Measurements from ENCODE around the gene GCM1. TPM values are rescaled to one million over a fixed set of nuclear protein-coding genes. Genes with fewer than 3 reads are reported as not detected.
A peak's percentile ranks its signal among the peaks of the same experiment; 100 is the strongest.

The GCM1 gene
- total RNA-seq, 6 experiments from 2014 or later = not detected

DNA sequence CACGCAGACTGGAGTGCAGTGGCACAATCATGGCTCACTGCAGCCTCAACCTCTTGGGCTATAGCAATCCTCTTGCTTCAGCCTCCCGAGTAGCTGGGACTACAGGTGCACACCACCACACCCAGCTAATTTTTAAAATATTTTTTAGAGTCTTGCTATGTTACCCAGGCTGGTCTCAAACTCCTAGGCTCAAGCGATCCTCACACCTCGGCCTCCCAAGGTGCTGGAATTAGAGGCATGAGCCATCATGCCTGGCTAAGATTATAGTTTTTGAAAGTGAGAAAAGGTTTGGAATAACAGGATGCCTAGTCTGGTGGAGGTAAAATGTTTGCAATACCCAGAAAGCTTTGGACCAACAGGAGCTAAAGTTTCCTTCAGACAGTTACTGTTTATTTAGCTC lies 23.4 kb downstream of the GCM1 start:
- DNase-seq = no peak
- Mint-ChIP-seq H3K36me3 (ENCODE audit: low read depth) (no peaks in the 10 kb centered on the region), H3K27ac (no peak overlapping the region), H3K4me3 (no peak overlapping the region), H3K27me3 (ENCODE audit: insufficient read depth) (peaks cover 14% of the 10 kb centered on the region), H3K9me3 (no peaks in the 10 kb centered on the region), H3K4me1 (ENCODE audit: low read depth) (peaks cover 7% of the 10 kb centered on the region)
- TF ChIP-seq, protein P1, sequence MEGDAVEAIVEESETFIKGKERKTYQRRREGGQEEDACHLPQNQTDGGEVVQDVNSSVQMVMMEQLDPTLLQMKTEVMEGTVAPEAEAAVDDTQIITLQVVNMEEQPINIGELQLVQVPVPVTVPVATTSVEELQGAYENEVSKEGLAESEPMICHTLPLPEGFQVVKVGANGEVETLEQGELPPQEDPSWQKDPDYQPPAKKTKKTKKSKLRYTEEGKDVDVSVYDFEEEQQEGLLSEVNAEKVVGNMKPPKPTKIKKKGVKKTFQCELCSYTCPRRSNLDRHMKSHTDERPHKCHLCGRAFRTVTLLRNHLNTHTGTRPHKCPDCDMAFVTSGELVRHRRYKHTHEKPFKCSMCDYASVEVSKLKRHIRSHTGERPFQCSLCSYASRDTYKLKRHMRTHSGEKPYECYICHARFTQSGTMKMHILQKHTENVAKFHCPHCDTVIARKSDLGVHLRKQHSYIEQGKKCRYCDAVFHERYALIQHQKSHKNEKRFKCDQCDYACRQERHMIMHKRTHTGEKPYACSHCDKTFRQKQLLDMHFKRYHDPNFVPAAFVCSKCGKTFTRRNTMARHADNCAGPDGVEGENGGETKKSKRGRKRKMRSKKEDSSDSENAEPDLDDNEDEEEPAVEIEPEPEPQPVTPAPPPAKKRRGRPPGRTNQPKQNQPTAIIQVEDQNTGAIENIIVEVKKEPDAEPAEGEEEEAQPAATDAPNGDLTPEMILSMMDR (IDR thresholded peaks at IDR 0.05) = no peak

DNA sequence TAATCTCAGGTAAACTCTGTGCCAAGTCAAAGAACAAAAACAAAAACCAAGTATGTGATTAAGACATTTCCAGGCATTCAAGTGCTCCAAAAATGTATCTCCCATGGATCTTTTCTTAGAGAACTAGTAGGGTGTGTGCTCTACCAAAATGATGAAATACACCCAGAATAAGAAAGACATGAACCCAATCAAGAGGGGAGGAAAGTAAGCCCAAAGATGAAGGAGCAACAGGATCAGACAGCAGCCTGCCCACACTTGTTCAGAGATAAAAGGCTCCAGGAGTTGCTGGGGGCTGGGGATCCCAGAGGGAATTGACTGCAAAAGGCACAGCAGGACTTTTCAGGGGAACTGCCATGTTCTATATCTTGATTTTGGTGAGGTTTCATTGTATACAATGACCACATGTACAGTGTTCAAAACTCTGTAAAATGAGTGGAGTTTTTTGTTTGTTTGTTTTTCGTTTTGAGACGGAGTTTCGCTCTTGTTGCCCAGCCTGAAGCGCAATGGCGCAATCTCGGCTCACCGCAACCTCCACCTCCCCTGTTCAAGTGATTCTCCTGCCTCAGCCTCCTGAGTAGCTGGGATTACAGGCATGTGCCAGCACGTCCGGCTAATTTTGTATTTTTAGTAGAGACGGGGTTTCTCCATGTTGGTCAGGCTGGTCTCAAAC lies 24.4 kb downstream of the GCM1 start:
- Mint-ChIP-seq H3K4me1 (ENCODE audit: low read depth) (peaks cover 17% of the 10 kb centered on the region), H3K36me3 (ENCODE audit: low read depth) (no peaks in the 10 kb centered on the region), H3K27me3 (ENCODE audit: insufficient read depth) (peaks cover 14% of the 10 kb centered on the region), H3K4me3 (no peak overlapping the region), H3K27ac (no peak overlapping the region), H3K9me3 (no peaks in the 10 kb centered on the region)
- DNase-seq = no peak
- TF ChIP-seq, protein P1 (IDR thresholded peaks at IDR 0.05) = no peak

DNA sequence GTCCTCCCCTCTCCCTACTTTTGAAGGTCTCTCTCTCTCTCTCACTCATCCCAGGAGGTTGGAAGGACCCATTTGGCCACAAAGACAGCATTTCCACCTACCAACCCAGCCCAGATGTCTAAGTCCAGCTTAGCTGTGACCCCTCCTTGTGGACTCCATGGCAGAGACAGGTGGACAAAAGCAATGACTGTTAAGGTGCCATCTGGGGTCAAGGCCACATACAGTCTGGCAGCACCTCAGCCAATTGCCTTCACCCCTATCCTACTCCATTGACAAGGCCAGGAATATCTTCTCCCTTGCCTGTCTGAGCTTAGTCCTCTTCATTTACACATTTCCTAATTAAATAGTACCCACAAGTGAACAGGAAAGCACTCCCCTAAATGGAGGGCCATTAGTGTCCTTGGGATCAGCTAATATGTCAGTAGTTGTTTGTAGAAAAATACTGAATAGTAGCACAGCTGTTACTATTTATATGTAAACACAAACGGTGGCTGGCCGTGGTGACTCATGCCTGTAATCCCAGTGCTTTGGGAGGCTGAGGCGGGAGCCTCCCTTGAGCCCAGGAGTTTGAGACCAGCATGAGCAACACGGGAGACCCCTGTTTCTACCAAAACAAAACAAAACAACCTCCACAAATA lies 28.8 kb downstream of the GCM1 start:
- DNase-seq = peak; percentile 68
- Mint-ChIP-seq H3K27me3 (ENCODE audit: insufficient read depth) (peaks cover 9% of the 10 kb centered on the region), H3K36me3 (ENCODE audit: low read depth) (no peaks in the 10 kb centered on the region; the same call in 1 of the 2 replicates), H3K4me3 (no peak overlapping the region), H3K27ac (peak overlapping the region; percentile 70), H3K4me1 (ENCODE audit: low read depth) (peaks cover 22% of the 10 kb centered on the region), H3K9me3 (peaks cover 4% of the 10 kb centered on the region; the same call in 1 of the 2 replicates)
- TF ChIP-seq, protein P1 (IDR thresholded peaks at IDR 0.05) = no peak

DNA sequence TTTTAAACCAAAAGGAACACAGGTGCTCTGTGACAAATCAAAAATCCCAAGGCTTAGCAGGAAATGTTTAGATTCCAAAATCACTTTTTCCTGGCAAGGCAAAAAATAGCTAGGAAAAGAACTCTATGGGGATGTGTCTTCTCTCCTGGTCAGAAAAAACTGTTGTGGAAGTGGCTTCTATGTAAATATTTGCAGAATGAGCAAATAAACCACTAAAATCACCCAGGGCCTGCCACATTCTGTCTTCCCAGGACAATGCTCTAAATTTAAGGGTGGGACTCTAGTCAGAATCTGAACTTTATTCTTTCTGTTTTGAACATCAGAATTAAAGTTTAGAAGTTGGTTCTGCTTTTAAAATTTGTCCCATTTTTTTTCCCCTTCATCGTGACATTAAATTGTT lies 29.3 kb downstream of the GCM1 start:
- peak; percentile 43 for DNase-seq
- no peak overlapping the region for H3K4me3 Mint-ChIP-seq
- H3K36me3 Mint-ChIP-seq (ENCODE audit: low read depth) = no peaks in the 10 kb centered on the region; the same call in 1 of the 2 replicates
- peaks cover 4% of the 10 kb centered on the region; the same call in 1 of the 2 replicates for H3K9me3 Mint-ChIP-seq
- peaks cover 5% of the 10 kb centered on the region for H3K27me3 Mint-ChIP-seq (ENCODE audit: insufficient read depth)
- H3K27ac Mint-ChIP-seq = peak overlapping the region; percentile 70
- H3K4me1 Mint-ChIP-seq (ENCODE audit: low read depth) = peaks cover 22% of the 10 kb centered on the region
- TF ChIP-seq, protein P1 (IDR thresholded peaks at IDR 0.05) = no peak

DNA sequence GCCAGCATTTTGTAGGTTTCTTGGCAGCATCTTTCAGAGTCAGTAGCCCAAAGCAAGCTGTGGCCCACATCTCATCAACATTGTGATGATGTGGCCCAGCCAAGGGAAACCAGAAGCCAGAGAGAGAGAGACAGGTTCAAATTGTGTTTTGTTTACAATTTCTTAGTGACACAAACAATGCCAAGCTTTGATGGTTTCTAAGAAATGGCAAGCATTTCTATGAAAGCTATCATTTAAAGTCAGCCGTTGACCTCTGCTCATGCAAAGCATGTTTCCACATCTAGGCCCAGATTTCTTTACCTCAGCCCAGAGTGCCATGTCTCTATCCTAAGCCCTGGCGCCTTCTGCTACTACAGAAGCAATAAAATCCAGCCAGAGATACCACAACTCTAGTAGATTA lies 32.9 kb downstream of the GCM1 start:
- Mint-ChIP-seq H3K27ac (no peak overlapping the region), H3K36me3 (ENCODE audit: low read depth) (no peaks in the 10 kb centered on the region; the same call in 1 of the 2 replicates), H3K4me3 (no peak overlapping the region), H3K27me3 (ENCODE audit: insufficient read depth) (peaks cover 12% of the 10 kb centered on the region), H3K4me1 (ENCODE audit: low read depth) (peaks cover 21% of the 10 kb centered on the region), H3K9me3 (peaks cover 4% of the 10 kb centered on the region; the same call in 1 of the 2 replicates)
- no peak for DNase-seq
- TF ChIP-seq, protein P1 (IDR thresholded peaks at IDR 0.05) = no peak
